ENCODE measurements around the gene STARD13.
"Not testable (repeated sequence)": the region's sequence is repeated elsewhere in the genome, so short reads cannot be mapped to it uniquely, and the experiment has no call there.

- not testable (repeated sequence) for TF ChIP-seq EZH2phosphoT487 (IDR thresholded peaks at IDR 0.05; ENCODE audit: borderline replicate concordance, low read length); CTCF (conservative IDR thresholded peaks at IDR 0.05; ENCODE audit: low read depth, low read length)
These were observed 108.0 kb downstream of the STARD13 start for GRCh38 chr13:33177340-33178208.
